Smooth muscle cell (in vitro differentiated cells): ENCODE measurements around the gene MRPS23. TPM values are rescaled to one million over a fixed set of nuclear protein-coding genes. Genes with fewer than 3 reads are reported as not detected.
A peak's percentile ranks its signal among the peaks of the same experiment; 100 is the strongest.

Experiments
- DNase-seq: peaks from one replicate; lab custom pipeline; 2025; ENCODE audit not compliant: unreplicated experiment; lab: John Stamatoyannopoulos, UW
- H2AFZ ChIP-seq: fragments of 200-600 bp; sonication (generic); 2 replicates; pipeline ENCODE4 v1.6.0; 2016; ENCODE audit warnings: antibody characterized with exemption, low read depth, mild to moderate bottlenecking
- H3F3A ChIP-seq: fragments of 200-600 bp; sonication (generic); 2 replicates; pipeline ENCODE4 v1.6.0; 2017; ENCODE audit warnings: antibody characterized with exemption, low read depth
- H3K27ac ChIP-seq: fragments of 200-600 bp; sonication (generic); 2 replicates; pipeline ENCODE4 v1.5.1; 2016; ENCODE audit warnings: low read depth, mild to moderate bottlenecking
- H3K27me3 ChIP-seq: fragments of 200-600 bp; sonication (generic); 2 replicates; pipeline ENCODE4 v1.6.1; 2016; ENCODE audit warnings: low read depth, mild to moderate bottlenecking
- H3K36me3 ChIP-seq: fragments of 200-600 bp; sonication (generic); 2 replicates; pipeline ENCODE4 v1.5.1; 2016; ENCODE audit warnings: low read depth
- H3K4me1 ChIP-seq: fragments of 200-600 bp; sonication (generic); 2 replicates; pipeline ENCODE4 v1.5.1; 2016; ENCODE audit warnings: low read depth
- H3K4me2 ChIP-seq: fragments of 200-600 bp; sonication (generic); 2 replicates; pipeline ENCODE4 v1.6.0; 2016; ENCODE audit warnings: mild to moderate bottlenecking
- H3K4me3 ChIP-seq: fragments of 200-600 bp; sonication (generic); 2 replicates; pipeline ENCODE4 v1.5.1; 2016; ENCODE audit warnings: mild to moderate bottlenecking
- H3K79me2 ChIP-seq: fragments of 200-600 bp; sonication (generic); 2 replicates; pipeline ENCODE4 v1.6.0; 2016; ENCODE audit warnings: low read depth, mild to moderate bottlenecking
- H3K9ac ChIP-seq: fragments of 200-600 bp; sonication (generic); 2 replicates; pipeline ENCODE4 v1.6.0; 2016; ENCODE audit warnings: low read depth
- H3K9me3 ChIP-seq: fragments of 200-600 bp; sonication (generic); replicated peaks from 2 replicates; pipeline ENCODE4 v1.5.1; 2016; ENCODE audit warnings: low read depth
- H4K20me1 ChIP-seq: fragments of 200-600 bp; sonication (generic); 2 replicates; pipeline ENCODE4 v1.6.0; 2016; ENCODE audit warnings: low read depth
- WGBS: methylation state at CpG from one replicate; pipeline ENCODE4 v1.1.7; 2016; ENCODE audit warnings: low lambda C conversion rate; 5-methylcytosine and 5-hydroxymethylcytosine counted together
- polyA plus RNA-seq: library from polyadenylated mRNA; unstranded; fragments of >200 nt; fragmentation: Nextera tagmentation; extraction: Ambion mirVana; gene quantifications from 2 replicates; pipeline ENCODE4 v1.2.1, GENCODE V29; 2016
- total RNA-seq: library from RNA; depleted of rRNA; stranded (reverse); fragments of >200 nt; gene quantifications from 2 replicates; pipeline ENCODE4 v1.2.3, GENCODE V29; 2014
- TF ChIP-seq, protein P1 (sequence below): fragments of 200-600 bp; sonication (generic); IDR thresholded peaks from 2 replicates; pipeline ENCODE4 v1.5.1; 2017; ENCODE audit warnings: borderline replicate concordance, mild to moderate bottlenecking, antibody characterized with exemption; ENCODE audit not compliant: insufficient read depth, poor library complexity, severe bottlenecking

MRPS23 gene
- total and polyA plus RNA-seq, 2 experiments from 2014 or later: 32.3 to 48.4 TPM

DNA sequence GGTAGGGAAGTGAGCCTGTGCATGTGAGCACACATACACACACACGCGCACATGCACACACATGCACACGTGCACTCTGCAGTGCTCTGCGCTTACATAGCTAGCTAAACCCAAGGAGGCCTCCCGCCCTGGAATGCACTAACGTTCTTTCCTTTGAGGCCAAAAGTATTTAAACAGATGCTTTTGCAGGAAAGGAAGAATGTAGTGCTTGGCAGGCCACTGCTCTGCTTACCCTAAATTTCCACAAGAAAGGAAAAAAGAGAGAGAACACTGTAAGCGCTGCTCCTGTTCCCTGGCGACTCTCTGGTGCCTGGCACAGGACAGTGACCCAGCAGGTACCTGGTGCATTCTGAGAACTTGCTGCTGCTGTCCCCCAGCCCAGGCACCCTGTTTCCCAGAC, 31.3 kb upstream of the MRPS23 start:
- DNase-seq: no peak

DNA sequence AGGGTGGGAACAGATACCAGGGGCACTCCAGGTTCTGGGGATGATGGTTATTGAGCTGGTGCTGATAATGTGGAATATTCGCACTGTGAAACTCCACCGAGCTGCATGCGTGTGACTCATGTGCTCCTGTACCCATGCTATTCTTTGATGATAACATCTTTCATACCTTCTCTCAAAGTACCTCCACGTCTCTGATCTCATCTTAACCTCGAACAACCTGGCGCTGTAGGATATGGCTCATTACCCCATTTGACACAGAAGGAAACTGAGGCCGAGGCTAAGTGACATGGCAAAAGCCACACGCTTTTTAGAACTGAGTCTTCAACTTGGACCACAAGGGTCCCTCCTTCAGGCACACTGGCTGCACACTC, 30.2 kb upstream of the MRPS23 start:
- peak overlapping the region; percentile 16 for H3K9ac ChIP-seq
- peak overlapping the region; percentile 81 for H3K27ac ChIP-seq
- no peaks in the 10 kb centered on the region for H3K79me2 ChIP-seq
- H3F3A ChIP-seq: peaks cover 41% of the 10 kb centered on the region
- H3K36me3 ChIP-seq: no peaks in the 10 kb centered on the region
- no peaks in the 10 kb centered on the region for H3K9me3 ChIP-seq
- no peak overlapping the region for H3K4me3 ChIP-seq
- H4K20me1 ChIP-seq: no peaks in the 10 kb centered on the region
- DNase-seq: no peak
- H3K4me1 ChIP-seq: peaks cover 46% of the 10 kb centered on the region
- H3K27me3 ChIP-seq: no peaks in the 10 kb centered on the region
- peak overlapping the region; percentile 22 for H3K4me2 ChIP-seq
- H2AFZ ChIP-seq: no peak overlapping the region
- TF ChIP-seq, protein P1, sequence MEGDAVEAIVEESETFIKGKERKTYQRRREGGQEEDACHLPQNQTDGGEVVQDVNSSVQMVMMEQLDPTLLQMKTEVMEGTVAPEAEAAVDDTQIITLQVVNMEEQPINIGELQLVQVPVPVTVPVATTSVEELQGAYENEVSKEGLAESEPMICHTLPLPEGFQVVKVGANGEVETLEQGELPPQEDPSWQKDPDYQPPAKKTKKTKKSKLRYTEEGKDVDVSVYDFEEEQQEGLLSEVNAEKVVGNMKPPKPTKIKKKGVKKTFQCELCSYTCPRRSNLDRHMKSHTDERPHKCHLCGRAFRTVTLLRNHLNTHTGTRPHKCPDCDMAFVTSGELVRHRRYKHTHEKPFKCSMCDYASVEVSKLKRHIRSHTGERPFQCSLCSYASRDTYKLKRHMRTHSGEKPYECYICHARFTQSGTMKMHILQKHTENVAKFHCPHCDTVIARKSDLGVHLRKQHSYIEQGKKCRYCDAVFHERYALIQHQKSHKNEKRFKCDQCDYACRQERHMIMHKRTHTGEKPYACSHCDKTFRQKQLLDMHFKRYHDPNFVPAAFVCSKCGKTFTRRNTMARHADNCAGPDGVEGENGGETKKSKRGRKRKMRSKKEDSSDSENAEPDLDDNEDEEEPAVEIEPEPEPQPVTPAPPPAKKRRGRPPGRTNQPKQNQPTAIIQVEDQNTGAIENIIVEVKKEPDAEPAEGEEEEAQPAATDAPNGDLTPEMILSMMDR: no peak
- WGBS: 60% methylated on average over 8 of the region's 8 CpGs

More for the DNA sequence above, 31.3 kb upstream of the MRPS23 start:
- Histone ChIP-seq H2AFZ (no peak overlapping the region), H3K36me3 (no peaks in the 10 kb centered on the region), H3K27me3 (no peaks in the 10 kb centered on the region), H4K20me1 (no peaks in the 10 kb centered on the region), H3K4me3 (no peak overlapping the region), H3K27ac (peak overlapping the region; percentile 81), H3F3A (peaks cover 41% of the 10 kb centered on the region), H3K4me2 (peak overlapping the region; percentile 76), H3K79me2 (no peaks in the 10 kb centered on the region), H3K9ac (no peak overlapping the region), H3K4me1 (peaks cover 36% of the 10 kb centered on the region), H3K9me3 (no peaks in the 10 kb centered on the region)
- TF ChIP-seq, protein P1: no peak
- WGBS: 33% methylated on average over 8 of the region's 8 CpGs

- peak overlapping the region; percentile 81 for H3K27ac ChIP-seq
- H3K9ac ChIP-seq: peak overlapping the region; percentile 16
Observed at GRCh38 chr17:57879437-57880085, 29.7 kb upstream of the MRPS23 start.

More at GRCh38 chr17:57879437-57880085, 29.7 kb upstream of the MRPS23 start:
- Histone ChIP-seq H3K79me2 (no peaks in the 10 kb centered on the region), H4K20me1 (no peaks in the 10 kb centered on the region), H3K4me1 (peaks cover 51% of the 10 kb centered on the region), H3K4me3 (no peak overlapping the region), H3K36me3 (no peaks in the 10 kb centered on the region), H3K4me2 (peak overlapping the region; percentile 22), H3K27me3 (no peaks in the 10 kb centered on the region), H3K9me3 (no peaks in the 10 kb centered on the region), H2AFZ (no peak overlapping the region), H3F3A (peaks cover 46% of the 10 kb centered on the region)
- TF ChIP-seq, protein P1: no peak
- DNase-seq: no peak
- 54% methylated on average over 12 of the region's 12 CpGs for WGBS
